GM12873 (cell line): ENCODE results near the gene SFXN4.

Experiments
- CTCF ChIP-seq: IDR thresholded peaks from 2 replicates; pipeline ENCODE4 v1.5.1; 2012; ENCODE audit warnings: low read depth, mild to moderate bottlenecking, moderate library complexity, low read length, control low read depth; ENCODE audit not compliant: insufficient read depth; ENCODE audit errors: missing control alignments

SFXN4 gene

GRCh38 chr10:119165171-119166117 lies at the start of gene SFXN4:
Gene SFXN4 (minus strand): TSS chr10:119165714. CDS start chr10:119165647, 67 bp downstream.
- TF ChIP-seq CTCF = peak; percentile 4

GRCh38 chr10:119211625-119212441 lies 46.3 kb upstream of the SFXN4 start:
- TF ChIP-seq CTCF = no peak

- TF ChIP-seq CTCF = no peak
These were observed 45.7 kb upstream of the SFXN4 start for GRCh38 chr10:119211176-119211575.

- no peak for TF ChIP-seq CTCF
These were observed 45.1 kb upstream of the SFXN4 start for GRCh38 chr10:119210633-119211032.

GRCh38 chr10:119209736-119210355 lies 44.3 kb upstream of the SFXN4 start:
- TF ChIP-seq CTCF = no peak

- peak; percentile 83 for TF ChIP-seq CTCF
These were observed 43.7 kb upstream of the SFXN4 start for GRCh38 chr10:119209035-119209735.

GRCh38 chr10:119208553-119208940 lies 43.0 kb upstream of the SFXN4 start:
- no peak for TF ChIP-seq CTCF
